ENCODE data around the gene SELENOM.

DNA sequence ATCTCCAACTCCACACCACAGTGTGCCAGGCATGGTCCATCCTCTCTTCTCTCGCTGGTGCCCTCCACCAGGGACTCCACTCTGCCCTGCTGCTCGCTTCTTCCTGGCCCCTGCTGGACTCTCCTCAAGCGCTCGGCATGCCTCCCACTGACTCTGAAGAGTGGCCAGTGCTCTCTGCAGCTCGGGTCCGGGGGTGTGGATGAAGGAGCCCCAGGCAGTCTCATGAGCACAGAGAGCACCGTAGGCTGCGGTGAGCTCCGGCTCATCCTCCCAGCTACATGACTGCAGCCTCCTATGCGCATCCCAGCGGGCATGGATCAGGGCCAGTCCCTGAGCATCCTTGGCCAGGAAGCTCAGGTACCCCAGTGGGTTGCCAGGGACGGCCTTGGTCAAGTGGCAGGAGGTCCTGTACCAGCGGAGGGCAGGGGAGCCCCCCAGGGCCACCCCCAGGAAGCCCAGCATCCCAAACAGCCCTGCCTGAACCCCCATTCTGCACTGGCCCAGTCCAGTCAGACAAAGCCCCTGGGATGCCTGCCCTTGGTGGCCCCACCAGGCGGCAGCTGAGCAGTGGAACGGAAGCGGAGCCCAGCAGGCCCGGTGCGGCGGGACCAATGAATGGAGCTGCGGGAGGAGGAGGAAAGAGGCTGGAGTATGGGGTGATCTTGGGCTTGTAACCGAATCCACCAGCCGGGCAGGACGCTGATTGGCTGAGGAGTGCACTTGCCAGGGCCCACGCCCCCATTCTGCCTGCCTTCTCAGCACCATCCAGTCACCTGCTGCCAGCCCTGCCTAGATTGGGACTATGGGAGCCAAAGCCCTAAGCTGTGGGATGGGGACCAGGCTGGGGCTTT, 32.7 kb upstream of the SELENOM start, which contains the start of gene PLA2G3:
- TF ChIP-seq, protein P1, sequence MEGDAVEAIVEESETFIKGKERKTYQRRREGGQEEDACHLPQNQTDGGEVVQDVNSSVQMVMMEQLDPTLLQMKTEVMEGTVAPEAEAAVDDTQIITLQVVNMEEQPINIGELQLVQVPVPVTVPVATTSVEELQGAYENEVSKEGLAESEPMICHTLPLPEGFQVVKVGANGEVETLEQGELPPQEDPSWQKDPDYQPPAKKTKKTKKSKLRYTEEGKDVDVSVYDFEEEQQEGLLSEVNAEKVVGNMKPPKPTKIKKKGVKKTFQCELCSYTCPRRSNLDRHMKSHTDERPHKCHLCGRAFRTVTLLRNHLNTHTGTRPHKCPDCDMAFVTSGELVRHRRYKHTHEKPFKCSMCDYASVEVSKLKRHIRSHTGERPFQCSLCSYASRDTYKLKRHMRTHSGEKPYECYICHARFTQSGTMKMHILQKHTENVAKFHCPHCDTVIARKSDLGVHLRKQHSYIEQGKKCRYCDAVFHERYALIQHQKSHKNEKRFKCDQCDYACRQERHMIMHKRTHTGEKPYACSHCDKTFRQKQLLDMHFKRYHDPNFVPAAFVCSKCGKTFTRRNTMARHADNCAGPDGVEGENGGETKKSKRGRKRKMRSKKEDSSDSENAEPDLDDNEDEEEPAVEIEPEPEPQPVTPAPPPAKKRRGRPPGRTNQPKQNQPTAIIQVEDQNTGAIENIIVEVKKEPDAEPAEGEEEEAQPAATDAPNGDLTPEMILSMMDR (IDR thresholded peaks at IDR 0.05): no peak
- TF ChIP-seq EP300 (IDR thresholded peaks at IDR 0.05) (no peak), POLR2A (IDR thresholded peaks at IDR 0.05) (no peak)
